Measurements from ENCODE around the gene BBS9. TPM values are rescaled to one million over a fixed set of nuclear protein-coding genes. Genes with fewer than 3 reads are reported as not detected.

BBS9 gene
- total RNA-seq, 6 experiments from 2014 or later, result 3.0 to 8.0 (median 6.6) TPM

- ATAC-seq (no peak), DNase-seq (no peak)
- WGBS (ENCODE audit: insufficient coverage, low coverage, low lambda C conversion rate, missing lambda C conversion rate), result 78% methylated on average over 3 of the region's 3 CpGs
- Histone ChIP-seq H3K36me3 (no peaks in the 10 kb centered on the region), H3K4me3 (no peak overlapping the region), H3K27me3 (no peaks in the 10 kb centered on the region), H3K27ac (no peak overlapping the region), H3K9me3 (no peaks in the 10 kb centered on the region), H3K4me1 (no peaks in the 10 kb centered on the region)
- intact Hi-C loops (cut with DNase I), result no loop called here
- TF ChIP-seq CTCF (IDR thresholded peaks at IDR 0.05), result no peak
- no peak for TF ChIP-seq POLR2A (IDR thresholded peaks at IDR 0.05)
Measured at GRCh38 chr7:33581236-33581635, 451.9 kb downstream of the BBS9 start.

GRCh38 chr7:33582104-33582503 is 452.7 kb downstream of the BBS9 start:
- 89% methylated on average over 1 of the region's 1 CpG for WGBS (ENCODE audit: insufficient coverage, low coverage, low lambda C conversion rate, missing lambda C conversion rate)
- H3K4me1 ChIP-seq, result no peaks in the 10 kb centered on the region

GRCh38 chr7:33582533-33582932 is 453.2 kb downstream of the BBS9 start:
- TF ChIP-seq CTCF (IDR thresholded peaks at IDR 0.05) (no peak), POLR2A (IDR thresholded peaks at IDR 0.05) (no peak)
- Histone ChIP-seq H3K27ac (no peak overlapping the region), H3K9me3 (no peaks in the 10 kb centered on the region), H3K27me3 (no peaks in the 10 kb centered on the region), H3K36me3 (no peaks in the 10 kb centered on the region), H3K4me1 (no peaks in the 10 kb centered on the region), H3K4me3 (no peak overlapping the region)
- WGBS (ENCODE audit: insufficient coverage, low coverage, low lambda C conversion rate, missing lambda C conversion rate), result 100% methylated on average over 1 of the region's 1 CpG
- DNase-seq, result no peak
- no peak for ATAC-seq
- intact Hi-C loops (cut with DNase I), result no loop called here

More at GRCh38 chr7:33582104-33582503, 452.7 kb downstream of the BBS9 start:
- Histone ChIP-seq H3K27me3 (no peaks in the 10 kb centered on the region), H3K27ac (no peak overlapping the region), H3K4me3 (no peak overlapping the region), H3K36me3 (no peaks in the 10 kb centered on the region), H3K9me3 (no peaks in the 10 kb centered on the region)
- intact Hi-C loops (cut with DNase I), result no loop called here
- DNase-seq (no peak), ATAC-seq (no peak)
- TF ChIP-seq POLR2A (IDR thresholded peaks at IDR 0.05) (no peak), CTCF (IDR thresholded peaks at IDR 0.05) (no peak)

GRCh38 chr7:33589911-33590310 is 460.5 kb downstream of the BBS9 start:
- ATAC-seq (no peak), DNase-seq (no peak)
- Histone ChIP-seq H3K27ac (no peak overlapping the region), H3K4me1 (no peaks in the 10 kb centered on the region), H3K9me3 (no peaks in the 10 kb centered on the region), H3K36me3 (no peaks in the 10 kb centered on the region), H3K4me3 (no peak overlapping the region), H3K27me3 (no peaks in the 10 kb centered on the region)
- no peak for TF ChIP-seq POLR2A (IDR thresholded peaks at IDR 0.05)
- no peak for TF ChIP-seq CTCF (IDR thresholded peaks at IDR 0.05)
- intact Hi-C loops (cut with DNase I), result no loop called here
- WGBS (ENCODE audit: insufficient coverage, low coverage, low lambda C conversion rate, missing lambda C conversion rate), result 89% methylated on average over 2 of the region's 2 CpGs

- TF ChIP-seq POLR2A (IDR thresholded peaks at IDR 0.05), result no peak
- TF ChIP-seq CTCF (IDR thresholded peaks at IDR 0.05), result no peak
- ATAC-seq, result no peak
- intact Hi-C loops (cut with DNase I), result no loop called here
Measured at GRCh38 chr7:33590916-33591315, 461.6 kb downstream of the BBS9 start.

More at GRCh38 chr7:33590916-33591315, 461.6 kb downstream of the BBS9 start:
- no peaks in the 10 kb centered on the region for H3K4me1 ChIP-seq
- no peaks in the 10 kb centered on the region for H3K9me3 ChIP-seq
- no peak overlapping the region for H3K4me3 ChIP-seq
- H3K36me3 ChIP-seq, result no peaks in the 10 kb centered on the region
- H3K27ac ChIP-seq, result no peak overlapping the region
- H3K27me3 ChIP-seq, result no peaks in the 10 kb centered on the region
- no peak for DNase-seq

Measured in right lobe of liver (tissue), 6 donors.